ENCODE data around the gene PLXND1. TPM values are rescaled to one million over a fixed set of nuclear protein-coding genes. Genes with fewer than 3 reads are reported as not detected.

Gene PLXND1
- total and polyA plus RNA-seq, 11 donors, result 40.8 to 218 (median 66.4) TPM

- Histone ChIP-seq H3K27ac (no peak within 1 kb of the TSS), H3K9me3 (no peaks in the 10 kb centered on the region), H3K36me3 (no peaks in the 10 kb centered on the region), H3K4me3 (no peak within 1 kb of the TSS), H3K4me1 (no peaks in the 10 kb centered on the region), H3K27me3 (no peaks in the 10 kb centered on the region)
- no peak for DNase-seq
- ATAC-seq, result no peak
- 86 to 92% (median 89%) methylated on average over 10 to 16 of the region's 16 CpGs for WGBS, 4 donors
- TF ChIP-seq POLR2A (IDR thresholded peaks at IDR 0.05), result no peak
- no peak for TF ChIP-seq CTCF (IDR thresholded peaks at IDR 0.05)
- intact Hi-C loops (cut with DNase I), result no loop called here
Measured at GRCh38 chr3:129543156-129543790, 63.2 kb downstream of the PLXND1 start, which contains the start of gene H1-8. TSS of gene H1-8 (plus strand) at chr3:129543175. CDS start at chr3:129543219, 44 bp downstream.

DNA sequence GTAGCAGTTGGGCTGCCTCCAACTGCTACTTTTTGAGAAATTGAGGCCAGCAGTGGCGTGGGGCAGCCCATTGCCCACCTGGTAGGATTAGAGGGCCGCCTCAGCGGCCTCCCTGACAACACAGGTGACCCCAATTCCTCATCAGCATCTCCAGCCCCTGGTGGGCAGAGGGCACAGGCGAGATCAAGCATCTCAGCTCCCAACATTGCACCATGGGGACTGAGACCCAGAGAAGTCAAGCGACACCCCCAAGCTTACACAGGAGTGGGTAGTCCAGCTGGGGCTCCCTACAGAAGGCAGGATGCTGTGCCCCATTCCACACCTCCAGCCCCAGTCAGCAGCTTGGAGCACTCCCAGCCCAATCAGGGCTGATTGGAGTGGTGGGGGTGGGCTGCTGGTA is 63.7 kb downstream of the PLXND1 start:
- Histone ChIP-seq H3K27me3 (no peaks in the 10 kb centered on the region), H3K36me3 (no peaks in the 10 kb centered on the region), H3K27ac (no peak overlapping the region), H3K9me3 (no peaks in the 10 kb centered on the region), H3K4me1 (no peaks in the 10 kb centered on the region), H3K4me3 (no peak overlapping the region)
- no peak for ATAC-seq
- intact Hi-C loops (cut with DNase I), result no loop called here
- 95 to 100% (median 98%) methylated on average over 3 to 5 of the region's 5 CpGs for WGBS, 4 donors
- no peak for DNase-seq
- TF ChIP-seq CTCF (IDR thresholded peaks at IDR 0.05), result no peak

- H3K36me3 ChIP-seq, result no peaks in the 10 kb centered on the region
- intact Hi-C loops (cut with DNase I), result no loop called here
Measured at GRCh38 chr3:129540776-129541516, 65.5 kb downstream of the PLXND1 start.

More at GRCh38 chr3:129540776-129541516, 65.5 kb downstream of the PLXND1 start:
- DNase-seq (no peak), ATAC-seq (no peak)
- Histone ChIP-seq H3K9me3 (no peaks in the 10 kb centered on the region), H3K4me1 (no peaks in the 10 kb centered on the region), H3K27ac (no peak overlapping the region), H3K27me3 (no peaks in the 10 kb centered on the region), H3K4me3 (no peak overlapping the region)
- TF ChIP-seq CTCF (IDR thresholded peaks at IDR 0.05) (no peak), POLR2A (IDR thresholded peaks at IDR 0.05) (no peak)
- WGBS, 4 donors, result 88 to 92% (median 90%) methylated on average over 11 of the region's 11 CpGs
